ENCODE results near the gene PITPNM2.

Gene PITPNM2

GRCh38 chr12:123150744-123151456 lies at the start of gene PITPNM2:
TSS of gene PITPNM2 (minus strand) at chr12:123151090. CDS start at chr12:123034590, 116,500 bp downstream.
- Mint-ChIP-seq H3K4me3 (peak within 1 kb of the TSS; percentile 85), H3K27ac (peak within 1 kb of the TSS; percentile 76), H3K4me1 (ENCODE audit: low read depth) (peaks cover 22% of the 10 kb centered on the region), H3K27me3 (ENCODE audit: low read depth) (peaks cover 17% of the 10 kb centered on the region), H3K9me3 (no peaks in the 10 kb centered on the region), H3K36me3 (ENCODE audit: low read depth) (peaks cover 20% of the 10 kb centered on the region)

- peaks cover 19% of the 10 kb centered on the region for H3K4me1 Mint-ChIP-seq (ENCODE audit: low read depth)
- H3K9me3 Mint-ChIP-seq, result no peaks in the 10 kb centered on the region
- no peak overlapping the region for H3K4me3 Mint-ChIP-seq
- H3K27me3 Mint-ChIP-seq (ENCODE audit: low read depth), result no peaks in the 10 kb centered on the region
- H3K27ac Mint-ChIP-seq, result peak overlapping the region; percentile 72
- peaks cover 45% of the 10 kb centered on the region for H3K36me3 Mint-ChIP-seq (ENCODE audit: low read depth)
Observed at GRCh38 chr12:123200414-123200813, 49.5 kb upstream of the PITPNM2 start.

GRCh38 chr12:123199936-123200335 lies 49.0 kb upstream of the PITPNM2 start:
- peaks cover 44% of the 10 kb centered on the region for H3K36me3 Mint-ChIP-seq (ENCODE audit: low read depth)
- no peak overlapping the region for H3K4me3 Mint-ChIP-seq
- no peaks in the 10 kb centered on the region for H3K27me3 Mint-ChIP-seq (ENCODE audit: low read depth)
- H3K4me1 Mint-ChIP-seq (ENCODE audit: low read depth), result peaks cover 19% of the 10 kb centered on the region
- peak overlapping the region; percentile 72 for H3K27ac Mint-ChIP-seq
- no peaks in the 10 kb centered on the region for H3K9me3 Mint-ChIP-seq

- no peak overlapping the region for H3K27ac Mint-ChIP-seq
- no peak overlapping the region for H3K4me3 Mint-ChIP-seq
- peaks cover 27% of the 10 kb centered on the region for H3K36me3 Mint-ChIP-seq (ENCODE audit: low read depth)
- peaks cover 9% of the 10 kb centered on the region for H3K4me1 Mint-ChIP-seq (ENCODE audit: low read depth)
- no peaks in the 10 kb centered on the region for H3K27me3 Mint-ChIP-seq (ENCODE audit: low read depth)
- no peaks in the 10 kb centered on the region for H3K9me3 Mint-ChIP-seq
Observed at GRCh38 chr12:123187637-123188036, 36.7 kb upstream of the PITPNM2 start.

GRCh38 chr12:123180171-123180570 lies 29.3 kb upstream of the PITPNM2 start:
- Mint-ChIP-seq H3K4me3 (no peak overlapping the region), H3K36me3 (ENCODE audit: low read depth) (peaks cover 32% of the 10 kb centered on the region)

GRCh38 chr12:123171967-123172366 lies 21.1 kb upstream of the PITPNM2 start:
- Mint-ChIP-seq H3K4me3 (no peak overlapping the region), H3K4me1 (ENCODE audit: low read depth) (no peaks in the 10 kb centered on the region), H3K27me3 (ENCODE audit: low read depth) (no peaks in the 10 kb centered on the region), H3K9me3 (no peaks in the 10 kb centered on the region), H3K36me3 (ENCODE audit: low read depth) (peaks cover 23% of the 10 kb centered on the region), H3K27ac (no peak overlapping the region)

More at GRCh38 chr12:123180171-123180570, 29.3 kb upstream of the PITPNM2 start:
- no peak overlapping the region for H3K27ac Mint-ChIP-seq
- H3K4me1 Mint-ChIP-seq (ENCODE audit: low read depth), result no peaks in the 10 kb centered on the region
- no peaks in the 10 kb centered on the region for H3K27me3 Mint-ChIP-seq (ENCODE audit: low read depth)
- no peaks in the 10 kb centered on the region for H3K9me3 Mint-ChIP-seq

- Mint-ChIP-seq H3K36me3 (ENCODE audit: low read depth) (peaks cover 33% of the 10 kb centered on the region), H3K4me1 (ENCODE audit: low read depth) (peaks cover 2% of the 10 kb centered on the region), H3K27ac (no peak overlapping the region), H3K9me3 (no peaks in the 10 kb centered on the region), H3K27me3 (ENCODE audit: low read depth) (no peaks in the 10 kb centered on the region), H3K4me3 (no peak overlapping the region)
Observed at GRCh38 chr12:123167329-123167728, 16.4 kb upstream of the PITPNM2 start.

- H3K27me3 Mint-ChIP-seq (ENCODE audit: low read depth), result no peaks in the 10 kb centered on the region
- peaks cover 2% of the 10 kb centered on the region for H3K4me1 Mint-ChIP-seq (ENCODE audit: low read depth)
- no peak overlapping the region for H3K4me3 Mint-ChIP-seq
- no peaks in the 10 kb centered on the region for H3K9me3 Mint-ChIP-seq
- H3K27ac Mint-ChIP-seq, result no peak overlapping the region
- H3K36me3 Mint-ChIP-seq (ENCODE audit: low read depth), result peaks cover 32% of the 10 kb centered on the region
Observed at GRCh38 chr12:123165537-123165936, 14.6 kb upstream of the PITPNM2 start.

- H3K27me3 Mint-ChIP-seq (ENCODE audit: low read depth), result no peaks in the 10 kb centered on the region
- H3K9me3 Mint-ChIP-seq, result no peaks in the 10 kb centered on the region
- H3K4me1 Mint-ChIP-seq (ENCODE audit: low read depth), result peaks cover 2% of the 10 kb centered on the region
- no peak overlapping the region for H3K4me3 Mint-ChIP-seq
- H3K36me3 Mint-ChIP-seq (ENCODE audit: low read depth), result peaks cover 33% of the 10 kb centered on the region
- H3K27ac Mint-ChIP-seq, result no peak overlapping the region
Observed at GRCh38 chr12:123164710-123165261, 13.9 kb upstream of the PITPNM2 start.

- Mint-ChIP-seq H3K27me3 (ENCODE audit: low read depth) (no peaks in the 10 kb centered on the region), H3K9me3 (no peaks in the 10 kb centered on the region), H3K4me1 (ENCODE audit: low read depth) (peaks cover 2% of the 10 kb centered on the region), H3K36me3 (ENCODE audit: low read depth) (peaks cover 33% of the 10 kb centered on the region), H3K4me3 (no peak overlapping the region), H3K27ac (no peak overlapping the region)
Observed at GRCh38 chr12:123164222-123164621, 13.3 kb upstream of the PITPNM2 start.

- Mint-ChIP-seq H3K27me3 (ENCODE audit: low read depth) (no peaks in the 10 kb centered on the region), H3K4me3 (no peak overlapping the region), H3K36me3 (ENCODE audit: low read depth) (peaks cover 29% of the 10 kb centered on the region), H3K4me1 (ENCODE audit: low read depth) (peaks cover 2% of the 10 kb centered on the region), H3K9me3 (no peaks in the 10 kb centered on the region), H3K27ac (no peak overlapping the region)
Observed at GRCh38 chr12:123163227-123163626, 12.3 kb upstream of the PITPNM2 start.

GRCh38 chr12:123160801-123161487 lies 10.1 kb upstream of the PITPNM2 start:
- H3K27ac Mint-ChIP-seq, result no peak overlapping the region
- peaks cover 2% of the 10 kb centered on the region for H3K4me1 Mint-ChIP-seq (ENCODE audit: low read depth)
- no peak overlapping the region for H3K4me3 Mint-ChIP-seq
- no peaks in the 10 kb centered on the region for H3K27me3 Mint-ChIP-seq (ENCODE audit: low read depth)
- H3K9me3 Mint-ChIP-seq, result no peaks in the 10 kb centered on the region
- H3K36me3 Mint-ChIP-seq (ENCODE audit: low read depth), result peaks cover 30% of the 10 kb centered on the region

- no peak overlapping the region for H3K4me3 Mint-ChIP-seq
- no peak overlapping the region for H3K27ac Mint-ChIP-seq
- no peaks in the 10 kb centered on the region for H3K9me3 Mint-ChIP-seq
- peaks cover 20% of the 10 kb centered on the region for H3K36me3 Mint-ChIP-seq (ENCODE audit: low read depth)
- peaks cover 20% of the 10 kb centered on the region for H3K4me1 Mint-ChIP-seq (ENCODE audit: low read depth)
- peaks cover 10% of the 10 kb centered on the region for H3K27me3 Mint-ChIP-seq (ENCODE audit: low read depth)
Observed at GRCh38 chr12:123153906-123154305, 3.0 kb upstream of the PITPNM2 start.

GRCh38 chr12:123152833-123153232 lies 1.9 kb upstream of the PITPNM2 start:
- H3K27me3 Mint-ChIP-seq (ENCODE audit: low read depth), result peaks cover 17% of the 10 kb centered on the region
- H3K27ac Mint-ChIP-seq, result no peak overlapping the region
- no peak overlapping the region for H3K4me3 Mint-ChIP-seq
- H3K9me3 Mint-ChIP-seq, result no peaks in the 10 kb centered on the region
- H3K36me3 Mint-ChIP-seq (ENCODE audit: low read depth), result peaks cover 20% of the 10 kb centered on the region
- peaks cover 22% of the 10 kb centered on the region for H3K4me1 Mint-ChIP-seq (ENCODE audit: low read depth)

All from T-helper 1 cell treated with Interleukin-12 subunit alpha and Interleukin-12 subunit beta and Interleukin-4 antibody, amounts not matched to agents 30 μg/mL and 1 μg/mL, for 36 hours (primary cell).